NCI-H1092 (cell line): Measurements from ENCODE around the gene TPPP.
"Not testable (repeated sequence)": the region's sequence is repeated elsewhere in the genome, so short reads cannot be mapped to it uniquely, and the experiment has no call there.

Experiments
- DNase-seq: peaks from one replicate; lab custom pipeline; 2025; lab: John Stamatoyannopoulos, UW

The TPPP gene

GRCh38 chr5:645421-645820 lies 47.7 kb downstream of the TPPP start:
- DNase-seq: no peak

GRCh38 chr5:644971-645370 lies 48.2 kb downstream of the TPPP start:
- DNase-seq: no peak

GRCh38 chr5:644509-644908 lies 48.6 kb downstream of the TPPP start:
- no peak for DNase-seq

- DNase-seq: no peak
These were observed 49.3 kb downstream of the TPPP start for GRCh38 chr5:643811-644271.

- DNase-seq: no peak
These were observed 49.8 kb downstream of the TPPP start for GRCh38 chr5:643351-643801.

GRCh38 chr5:642481-642880 lies 50.7 kb downstream of the TPPP start:
- no peak for DNase-seq

- no peak for DNase-seq
These were observed 51.8 kb downstream of the TPPP start for GRCh38 chr5:641331-641765.

- DNase-seq: no peak
These were observed 52.5 kb downstream of the TPPP start for GRCh38 chr5:640461-641330.

GRCh38 chr5:639584-640213 lies 53.5 kb downstream of the TPPP start:
- no peak for DNase-seq

- no peak for DNase-seq
These were observed 54.0 kb downstream of the TPPP start for GRCh38 chr5:639253-639530.

- DNase-seq: no peak
These were observed 54.5 kb downstream of the TPPP start for GRCh38 chr5:638501-639252.

- DNase-seq: no peak
These were observed 55.3 kb downstream of the TPPP start for GRCh38 chr5:637581-638450.

GRCh38 chr5:636951-637350 lies 56.2 kb downstream of the TPPP start:
- no peak for DNase-seq

GRCh38 chr5:635306-636055 lies 57.7 kb downstream of the TPPP start:
- no peak for DNase-seq

- no peak for DNase-seq
These were observed 59.0 kb downstream of the TPPP start for GRCh38 chr5:634191-634590.

- no peak for DNase-seq
These were observed 59.6 kb downstream of the TPPP start for GRCh38 chr5:633501-633955.

GRCh38 chr5:628351-629205 lies 64.6 kb downstream of the TPPP start:
- DNase-seq: not testable (repeated sequence)

GRCh38 chr5:627840-628239 lies 65.3 kb downstream of the TPPP start:
- no peak for DNase-seq

- DNase-seq: no peak
These were observed 66.3 kb downstream of the TPPP start for GRCh38 chr5:626850-627249.

GRCh38 chr5:625516-625915 lies 67.6 kb downstream of the TPPP start:
- no peak for DNase-seq
